GM12878 (cell line): ENCODE results near the gene ZDHHC18. TPM values are rescaled to one million over a fixed set of nuclear protein-coding genes. Genes with fewer than 3 reads are reported as not detected.
A peak's percentile ranks its signal among the peaks of the same experiment; 100 is the strongest.

Source experiments
- ELK1 ChIP-seq: IDR thresholded peaks from 2 replicates; pipeline ENCODE4 v1.6.1; 2012; ENCODE audit warnings: low read depth, low read length, improper control_type of control experiment
- EP300 ChIP-seq, 2 experiments: fragments of 150-350 bp in 1 of 2; IDR thresholded peaks; 2 replicates each; pipeline ENCODE4 v1.6.1; 2011 to 2012; ENCODE audit warnings: low read depth in 2 of 2, low read length in 2 of 2, borderline replicate concordance in 1 of 2, improper control_type of control experiment in 1 of 2, inconsistent platforms in 1 of 2; ENCODE audit not compliant: control insufficient read depth in 1 of 2
- ETV6 ChIP-seq, 2 experiments: fragments of 450-650 bp in 1 of 2; IDR thresholded peaks in 1 of 2; conservative IDR thresholded peaks in 1 of 2; 2 replicates each; pipeline ENCODE4 v1.6.1; 2014; ENCODE audit warnings: antibody characterized with exemption in 1 of 2, borderline replicate concordance in 1 of 2, low read depth in 1 of 2, mild to moderate bottlenecking in 1 of 2, moderate library complexity in 1 of 2
- EZH2 ChIP-seq: IDR thresholded peaks from 2 replicates; pipeline ENCODE4 v1.6.1; 2012; ENCODE audit warnings: low read depth, mild to moderate bottlenecking, control low read depth, inconsistent platforms, low read length, borderline replicate concordance; ENCODE audit not compliant: control insufficient read depth
- FOXM1 ChIP-seq: IDR thresholded peaks from 2 replicates; pipeline ENCODE4 v1.6.1; 2012; ENCODE audit warnings: low read depth, mild to moderate bottlenecking, inconsistent platforms, low read length, moderate library complexity
- HDGF ChIP-seq: fragments of 450-650 bp; IDR thresholded peaks from 2 replicates; pipeline ENCODE4 v1.6.1; 2016; ENCODE audit warnings: antibody characterized with exemption
- KAT2A ChIP-seq: conservative IDR thresholded peaks from 2 replicates; pipeline ENCODE4 v1.6.1; 2011; ENCODE audit warnings: low read depth, low read length; ENCODE audit not compliant: control insufficient read depth
- MXI1 ChIP-seq: fragments of 150-350 bp; IDR thresholded peaks from 2 replicates; pipeline ENCODE4 v1.6.1; 2011; ENCODE audit warnings: low read depth, mild to moderate bottlenecking, inconsistent platforms, low read length, improper control_type of control experiment
- NFYA ChIP-seq: IDR thresholded peaks from 2 replicates; pipeline ENCODE4 v1.6.1; 2011; ENCODE audit warnings: low read depth, mild to moderate bottlenecking, low read length, improper control_type of control experiment, borderline replicate concordance
- NKRF ChIP-seq: fragments of 450-650 bp; conservative IDR thresholded peaks from 2 replicates; pipeline ENCODE4 v1.6.1; 2017; ENCODE audit warnings: mild to moderate bottlenecking, moderate library complexity
- NR2C1 ChIP-seq: fragments of 450-650 bp; IDR thresholded peaks from 2 replicates; pipeline ENCODE4 v1.6.1; 2017; ENCODE audit warnings: antibody characterized with exemption, mild to moderate bottlenecking, moderate library complexity
- POU2F2 ChIP-seq: IDR thresholded peaks from 3 replicates; pipeline ENCODE4 v1.6.1; 2011; ENCODE audit warnings: low read depth, mild to moderate bottlenecking, low read length, borderline replicate concordance
- RB1 ChIP-seq: fragments of 450-650 bp; formaldehyde crosslinking; IDR thresholded peaks from 2 replicates; pipeline ENCODE4 v1.6.1; 2017; ENCODE audit warnings: mild to moderate bottlenecking, borderline replicate concordance
- RCOR1 ChIP-seq: conservative IDR thresholded peaks from 2 replicates; pipeline ENCODE4 v1.6.1; 2012; ENCODE audit warnings: low read depth, low read length, improper control_type of control experiment
- RUNX3 ChIP-seq: IDR thresholded peaks from 2 replicates; pipeline ENCODE4 v1.6.1; 2012; ENCODE audit warnings: low read length, inconsistent platforms
- SKIL ChIP-seq: fragments of 450-650 bp; IDR thresholded peaks from 2 replicates; pipeline ENCODE4 v1.6.1; 2017; ENCODE audit warnings: mild to moderate bottlenecking, low read depth, inconsistent platforms; ENCODE audit not compliant: poor library complexity, severe bottlenecking
- ZNF622 ChIP-seq: fragments of 450-650 bp; IDR thresholded peaks from 2 replicates; pipeline ENCODE4 v1.6.1; 2017; ENCODE audit warnings: mild to moderate bottlenecking, inconsistent platforms
- polyA plus RNA-seq, 11 experiments: library from polyadenylated mRNA; depleted of rRNA in 4 of 11; unstranded in 6 of 11; stranded (reverse) in 5 of 11; fragments of >200 nt; fragmentation: Nextera tagmentation in 4 of 11; fragmentation: Illumina TruSeq in 1 of 11; extraction: Ambion mirVana in 4 of 11; extraction: Trizol in 1 of 11; gene quantifications; 1 replicate in 1 of 11; 2 replicates in 10 of 11; pipeline versions ENCODE4 v1.2.1 to v1.2.3, GENCODE V29; 2011 to 2016; ENCODE audit warnings: inconsistent platforms in 2 of 11, missing spikeins in 2 of 11, low read depth in 1 of 11
- total RNA-seq, 4 experiments: library from RNA; depleted of rRNA in 3 of 4; stranded (reverse); fragments of >200 nt in 3 of 4; fragmentation: Illumina TruSeq in 1 of 4; extraction: Trizol in 1 of 4; gene quantifications; 2 replicates each; pipeline versions ENCODE4 v1.2.1 to v1.2.3, GENCODE V29; 2013 to 2021
- TF ChIP-seq, protein P1 (sequence below): fragments of 450-650 bp; formaldehyde crosslinking; IDR thresholded peaks from 2 replicates; pipeline ENCODE4 v1.4.0; 2022; ENCODE audit warnings: mild to moderate bottlenecking, moderate library complexity

The ZDHHC18 gene
- total and polyA plus RNA-seq, 10 of the 15 experiments (the other 5 are each of a cell fraction or from before 2014, with no cell fraction given) = 0.40 to 81.2 (median 21.3) TPM

DNA sequence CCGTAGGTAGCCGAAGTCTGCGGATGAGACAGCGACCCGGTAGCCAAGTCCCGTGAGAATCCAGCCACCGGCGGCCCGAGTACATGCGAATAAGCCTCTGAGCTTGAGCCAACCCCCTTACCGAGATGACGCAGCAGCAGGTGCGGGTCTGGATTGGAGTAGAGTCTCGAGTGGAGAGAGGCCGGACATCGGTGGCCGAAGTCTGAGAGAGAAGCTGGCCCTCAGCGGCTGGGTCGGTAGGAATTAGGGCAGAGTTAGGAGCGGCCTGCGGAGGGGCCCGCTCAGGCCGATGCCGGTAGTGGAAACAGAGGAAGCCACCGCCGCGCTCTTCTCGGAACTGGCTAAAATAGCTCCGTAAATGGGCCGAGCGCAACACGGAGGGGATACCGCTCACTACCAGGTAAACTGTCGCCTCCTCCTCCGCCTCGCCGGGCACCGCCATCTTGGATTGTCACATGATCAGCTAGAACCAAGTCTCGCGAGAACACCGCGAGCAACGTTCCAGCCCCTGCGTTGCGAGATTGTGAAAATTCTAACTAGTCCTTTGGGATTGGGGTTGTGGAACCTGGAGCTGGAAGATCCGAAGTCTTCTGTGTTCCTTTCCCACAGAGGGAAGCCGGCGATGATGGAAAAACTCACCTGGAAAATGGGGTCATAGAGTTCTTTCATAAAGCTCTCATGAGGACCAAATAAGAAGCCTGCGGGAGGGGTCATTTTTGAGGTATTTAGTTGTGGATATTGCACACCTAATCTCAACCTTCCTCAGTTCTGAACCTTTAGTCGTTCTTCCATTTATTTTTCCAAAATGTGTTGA, 73.7 kb downstream of the ZDHHC18 start, which contains the start of gene GPATCH3 (continued):
- TF ChIP-seq HDGF = no peak
- no peak for TF ChIP-seq EP300 (IDR thresholded peaks at IDR 0.05; ENCODE audit: borderline replicate concordance in 1 of 2, control insufficient read depth in 1 of 2, low read depth in 2 of 2, low read length in 2 of 2)
- peak; percentile 55; the same call in 1 of the 2 replicates for TF ChIP-seq RB1
- TF ChIP-seq ELK1 = no peak
- no peak for TF ChIP-seq ZNF622
- peak; percentile 50; the same call in 1 of the 2 replicates for TF ChIP-seq FOXM1
- peak; percentile 10; the same call in 1 of the 2 replicates for TF ChIP-seq NR2C1
- TF ChIP-seq ETV6 (conservative IDR thresholded peaks at IDR 0.05 in 1 of 2, IDR thresholded peaks at IDR 0.05 in 1 of 2; ENCODE audit: borderline replicate concordance in 1 of 2, low read depth in 1 of 2) = no peak
- 0 out of 3 replicates have a peak, but pooled peaks have one; percentile 51 for TF ChIP-seq POU2F2
- no peak for TF ChIP-seq EZH2
- peak; percentile 88 for TF ChIP-seq MXI1
- TF ChIP-seq SKIL = peak; percentile 41
- TF ChIP-seq, protein P1, sequence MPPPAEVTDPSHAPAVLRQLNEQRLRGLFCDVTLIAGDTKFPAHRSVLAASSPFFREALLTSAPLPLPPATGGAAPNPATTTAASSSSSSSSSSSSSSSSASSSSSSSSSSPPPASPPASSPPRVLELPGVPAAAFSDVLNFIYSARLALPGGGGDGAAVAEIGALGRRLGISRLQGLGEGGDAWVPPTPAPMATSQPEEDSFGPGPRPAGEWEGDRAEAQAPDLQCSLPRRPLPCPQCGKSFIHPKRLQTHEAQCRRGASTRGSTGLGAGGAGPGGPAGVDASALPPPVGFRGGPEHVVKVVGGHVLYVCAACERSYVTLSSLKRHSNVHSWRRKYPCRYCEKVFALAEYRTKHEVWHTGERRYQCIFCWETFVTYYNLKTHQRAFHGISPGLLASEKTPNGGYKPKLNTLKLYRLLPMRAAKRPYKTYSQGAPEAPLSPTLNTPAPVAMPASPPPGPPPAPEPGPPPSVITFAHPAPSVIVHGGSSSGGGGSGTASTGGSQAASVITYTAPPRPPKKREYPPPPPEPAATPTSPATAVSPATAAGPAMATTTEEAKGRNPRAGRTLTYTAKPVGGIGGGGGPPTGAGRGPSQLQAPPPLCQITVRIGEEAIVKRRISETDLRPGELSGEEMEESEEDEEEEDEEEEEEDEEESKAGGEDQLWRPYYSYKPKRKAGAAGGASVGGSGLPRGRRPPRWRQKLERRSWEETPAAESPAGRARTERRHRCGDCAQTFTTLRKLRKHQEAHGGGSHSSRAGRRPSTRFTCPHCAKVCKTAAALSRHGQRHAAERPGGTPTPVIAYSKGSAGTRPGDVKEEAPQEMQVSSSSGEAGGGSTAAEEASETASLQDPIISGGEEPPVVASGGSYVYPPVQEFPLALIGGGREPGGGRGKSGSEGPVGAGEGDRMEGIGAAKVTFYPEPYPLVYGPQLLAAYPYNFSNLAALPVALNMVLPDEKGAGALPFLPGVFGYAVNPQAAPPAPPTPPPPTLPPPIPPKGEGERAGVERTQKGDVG (CRISPR knock-in tag) = no peak
- peak; percentile 56 for TF ChIP-seq RUNX3
- TF ChIP-seq NKRF = peak; percentile 98
- peak; percentile 89 for TF ChIP-seq RCOR1
- TF ChIP-seq KAT2A = no peak
- TF ChIP-seq NFYA = no peak
